Esophagus muscularis mucosa (tissue), 4 donors: ENCODE data around the gene DLG5. TPM values are rescaled to one million over a fixed set of nuclear protein-coding genes. Genes with fewer than 3 reads are reported as not detected.

ENCODE experiments used
- DNase-seq: peaks from one replicate; pipeline ENCODE4 v3.0.0-alpha.2; 2017; ENCODE audit errors: extremely low spot score
- H3K27ac ChIP-seq, 4 donors: fragments of 200-600 bp; sonication (generic); replicated peaks in 1 of 4; 1 replicate in 3 of 4; 2 replicates in 1 of 4; pipeline ENCODE4 v1.5.1; 2016 to 2019; ENCODE audit warnings: mild to moderate bottlenecking in 1 of 4
- H3K27me3 ChIP-seq, 4 donors: fragments of 200-600 bp; sonication (generic); one replicate each; pipeline versions ENCODE4 v1.5.1 to v1.6.0; 2016 to 2019
- H3K36me3 ChIP-seq, 4 donors: fragments of 200-600 bp; sonication (generic); one replicate each; pipeline ENCODE4 v1.5.1; 2016 to 2019
- H3K4me1 ChIP-seq, 4 donors: fragments of 200-600 bp; sonication (generic); one replicate each; pipeline ENCODE4 v1.5.1; 2016 to 2019
- H3K4me3 ChIP-seq, 4 donors: fragments of 200-600 bp; sonication (generic); 1 replicate in 2 of 4; 2 replicates in 2 of 4; pipeline ENCODE4 v1.5.1; 2016 to 2019; ENCODE audit warnings: mild to moderate bottlenecking in 4 of 4, moderate library complexity in 1 of 4
- H3K9me3 ChIP-seq, 4 donors: fragments of 200-600 bp; sonication (generic); 1 replicate in 3 of 4; 2 replicates in 1 of 4; pipeline ENCODE4 v1.5.1; 2016 to 2019
- CTCF ChIP-seq, 3 experiments: fragments of 200-600 bp in 2 of 3; fragments of 450-650 bp in 1 of 3; sonication (generic) in 2 of 3; IDR thresholded peaks; one replicate each; pipeline ENCODE4 v1.5.1; 2017 to 2019; ENCODE audit warnings: antibody characterized with exemption in 3 of 3, mild to moderate bottlenecking in 2 of 3, moderate library complexity in 1 of 3
- EP300 ChIP-seq: sonication (generic); formaldehyde crosslinking; IDR thresholded peaks from one replicate; pipeline ENCODE4 v1.6.1; 2017; ENCODE audit warnings: antibody characterized with exemption
- POLR2A ChIP-seq: fragments of 450-650 bp; IDR thresholded peaks from one replicate; pipeline ENCODE4 v1.6.1; 2017; ENCODE audit warnings: antibody characterized with exemption, moderate library complexity, mild to moderate bottlenecking, low read depth
- POLR2AphosphoS5 ChIP-seq, 2 donors: sonication (generic); formaldehyde crosslinking; IDR thresholded peaks; one replicate each; pipeline ENCODE4 v1.6.1; 2017; ENCODE audit warnings: antibody characterized with exemption in 2 of 2
- WGBS: methylation state at CpG from one replicate; pipeline ENCODE4 v1.1.5; 2018; 5-methylcytosine and 5-hydroxymethylcytosine counted together
- intact Hi-C: fragments of 100-400 bp; cut with DNase I; formaldehyde crosslinking; loops from one replicate; pipeline ENCODE4 v1.15.1; 2023
- total RNA-seq, 4 donors: library from RNA; depleted of rRNA; stranded (reverse); fragments of >200 nt; gene quantifications; one replicate each; pipeline versions ENCODE4 v1.1.0 to v1.2.1, GENCODE V29; 2016

The DLG5 gene
- total RNA-seq, 4 donors from 2014 or later = 55.7 to 120 (median 76.6) TPM

GRCh38 chr10:77792155-77792554 lies 134.4 kb downstream of the DLG5 start:
- Histone ChIP-seq H3K36me3 (peaks cover 60 to 98% (median 85%) of the 10 kb centered on the region in 4 donors), H3K4me3 (no peak overlapping the region), H3K27me3 (no peaks in the 10 kb centered on the region), H3K27ac (no peak overlapping the region), H3K4me1 (no peaks in the 10 kb centered on the region), H3K9me3 (no peaks in the 10 kb centered on the region)
- DNase-seq = no peak
- intact Hi-C loops = no loop called here
- 93% methylated on average over 12 of the region's 12 CpGs for WGBS
- TF ChIP-seq EP300 (no peak), CTCF (IDR thresholded peaks at IDR 0.05) (no peak), POLR2AphosphoS5 (IDR thresholded peaks at IDR 0.05) (no peak), POLR2A (no peak)

- Histone ChIP-seq H3K27me3 (no peaks in the 10 kb centered on the region), H3K4me3 (no peak overlapping the region), H3K9me3 (no peaks in the 10 kb centered on the region), H3K27ac (no peak overlapping the region), H3K36me3 (peaks cover 58 to 95% (median 80%) of the 10 kb centered on the region in 4 donors), H3K4me1 (no peaks in the 10 kb centered on the region)
- TF ChIP-seq POLR2A (no peak), EP300 (no peak), CTCF (IDR thresholded peaks at IDR 0.05) (no peak), POLR2AphosphoS5 (IDR thresholded peaks at IDR 0.05) (no peak)
- WGBS = 75% methylated on average over 7 of the region's 7 CpGs
- no peak for DNase-seq
- intact Hi-C loops = no loop called here
These were observed 135.0 kb downstream of the DLG5 start for GRCh38 chr10:77791506-77791905.

DNA sequence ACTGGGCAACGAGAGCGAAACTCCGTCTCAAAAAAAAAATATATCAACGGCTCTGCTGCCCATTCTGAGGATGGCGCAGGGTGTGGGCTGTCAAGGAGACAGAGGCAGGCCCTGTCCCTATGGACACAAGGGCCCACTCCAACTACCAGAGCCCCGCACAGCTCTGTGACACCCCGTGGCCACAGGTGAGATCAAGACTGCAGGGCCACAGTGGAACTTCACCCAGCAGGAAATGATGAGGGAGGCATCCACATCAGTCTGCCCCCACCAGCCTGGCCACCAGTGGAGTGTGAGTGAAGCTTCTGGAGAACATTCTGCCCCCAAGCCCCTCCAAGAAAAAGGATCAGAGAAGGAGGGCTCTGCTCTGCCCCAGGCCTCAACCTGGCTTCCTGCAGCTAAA lies 136.7 kb downstream of the DLG5 start:
- DNase-seq = no peak

DNA sequence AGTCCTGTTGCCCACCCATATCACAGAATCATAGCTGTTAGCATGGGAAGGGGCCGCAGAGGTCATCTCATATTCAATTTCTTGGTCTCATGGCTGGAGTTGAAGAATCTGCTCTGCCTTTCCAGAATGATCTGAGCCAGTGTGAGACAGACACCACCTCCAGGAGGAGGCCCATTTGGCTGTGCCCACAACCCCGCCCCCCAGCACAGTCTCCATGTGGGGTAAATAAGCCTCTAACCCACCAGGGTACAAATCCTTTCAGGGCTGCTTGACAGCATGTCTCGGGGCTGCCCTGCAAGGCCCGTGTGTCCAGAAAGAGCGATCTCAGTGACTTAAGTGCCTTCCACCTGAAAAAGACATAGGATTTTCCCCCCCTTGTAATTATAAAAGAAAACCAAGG lies 137.5 kb downstream of the DLG5 start:
- H3K27me3 ChIP-seq = no peaks in the 10 kb centered on the region
- WGBS = 94% methylated on average over 5 of the region's 5 CpGs
- H3K9me3 ChIP-seq = no peaks in the 10 kb centered on the region
- no peaks in the 10 kb centered on the region for H3K4me1 ChIP-seq
- intact Hi-C loops = no loop called here
- DNase-seq = no peak
- TF ChIP-seq POLR2A = no peak
- TF ChIP-seq EP300 = no peak
- TF ChIP-seq CTCF (IDR thresholded peaks at IDR 0.05) = no peak
- TF ChIP-seq POLR2AphosphoS5 (IDR thresholded peaks at IDR 0.05) = no peak
- H3K4me3 ChIP-seq = no peak overlapping the region
- H3K27ac ChIP-seq = no peak overlapping the region
- H3K36me3 ChIP-seq = peaks cover 34 to 84% (median 55%) of the 10 kb centered on the region in 4 donors

More for the DNA sequence above, 136.7 kb downstream of the DLG5 start:
- Histone ChIP-seq H3K4me3 (no peak overlapping the region), H3K9me3 (no peaks in the 10 kb centered on the region), H3K27me3 (no peaks in the 10 kb centered on the region), H3K4me1 (no peaks in the 10 kb centered on the region), H3K36me3 (peaks cover 41 to 86% (median 63%) of the 10 kb centered on the region in 4 donors), H3K27ac (no peak overlapping the region)
- TF ChIP-seq POLR2AphosphoS5 (IDR thresholded peaks at IDR 0.05) (no peak), POLR2A (no peak), CTCF (IDR thresholded peaks at IDR 0.05) (no peak), EP300 (no peak)
- intact Hi-C loops = no loop called here
- WGBS = 94% methylated on average over 7 of the region's 7 CpGs

- 93% methylated on average over 9 of the region's 11 CpGs for WGBS
- intact Hi-C loops = no loop called here
- peaks cover 29 to 84% (median 50%) of the 10 kb centered on the region in 4 donors for H3K36me3 ChIP-seq
- DNase-seq = no peak
- TF ChIP-seq EP300 (no peak), CTCF (IDR thresholded peaks at IDR 0.05) (no peak), POLR2AphosphoS5 (IDR thresholded peaks at IDR 0.05) (no peak), POLR2A (no peak)
- H3K9me3 ChIP-seq = no peaks in the 10 kb centered on the region
- no peak overlapping the region for H3K4me3 ChIP-seq
- H3K4me1 ChIP-seq = no peaks in the 10 kb centered on the region
- no peak overlapping the region for H3K27ac ChIP-seq
- H3K27me3 ChIP-seq = no peaks in the 10 kb centered on the region
These were observed 138.0 kb downstream of the DLG5 start for GRCh38 chr10:77788496-77789010.
